HUES64 (cell line): ENCODE data around the gene RGPD5.
"Not testable (repeated sequence)": the region's sequence is repeated elsewhere in the genome, so short reads cannot be mapped to it uniquely, and the experiment has no call there.

ENCODE experiments used
- H3K27ac ChIP-seq: 2 replicates; pipeline ENCODE4 v1.7.0; 2013; ENCODE audit warnings: low read depth, low read length, inconsistent platforms
- H3K27me3 ChIP-seq: 2 replicates; pipeline ENCODE4 v1.6.1; 2013; ENCODE audit warnings: mild to moderate bottlenecking, low read length; ENCODE audit not compliant: insufficient read depth
- H3K36me3 ChIP-seq: 2 replicates; pipeline ENCODE4 v1.6.1; 2013; ENCODE audit warnings: mild to moderate bottlenecking, low read length; ENCODE audit not compliant: insufficient read depth
- H3K4me1 ChIP-seq: 2 replicates; pipeline ENCODE4 v1.6.1; 2013; ENCODE audit warnings: mild to moderate bottlenecking, low read length, moderate library complexity; ENCODE audit not compliant: insufficient read depth
- H3K4me3 ChIP-seq: 2 replicates; pipeline ENCODE4 v1.5.1; 2013; ENCODE audit warnings: mild to moderate bottlenecking, low read length, moderate library complexity
- H3K9ac ChIP-seq: 2 replicates; pipeline ENCODE4 v1.6.1; 2013; ENCODE audit warnings: mild to moderate bottlenecking, low read depth, low read length
- H3K9me3 ChIP-seq: 2 replicates; pipeline ENCODE4 v1.6.1; 2013; ENCODE audit warnings: low read depth, low read length; ENCODE audit not compliant: insufficient read depth
- WGBS: fragments of 150-250, 120-280 bp; methylation state at CpG from one replicate; pipeline ENCODE4 v1.1.7; 2013; ENCODE audit warnings: missing lambda C conversion rate; 5-methylcytosine and 5-hydroxymethylcytosine counted together

RGPD5 gene

GRCh38 chr2:109894141-109894540 lies 100.0 kb downstream of the RGPD5 start:
- H3K27ac ChIP-seq, H3K4me3 ChIP-seq, H3K27me3 ChIP-seq, H3K9ac ChIP-seq, H3K9me3 ChIP-seq, H3K4me1 ChIP-seq, H3K36me3 ChIP-seq: not testable (repeated sequence)
- no CpG with 5 or more reads among the region's 6 CpGs for WGBS

GRCh38 chr2:109895090-109895869 lies 101.2 kb downstream of the RGPD5 start:
- H3K4me1 ChIP-seq, H3K9ac ChIP-seq, H3K4me3 ChIP-seq, H3K27me3 ChIP-seq, H3K36me3 ChIP-seq, H3K27ac ChIP-seq, H3K9me3 ChIP-seq: not testable (repeated sequence)
- no CpG with 5 or more reads among the region's 3 CpGs for WGBS

GRCh38 chr2:109896212-109896611 lies 102.1 kb downstream of the RGPD5 start:
- no CpG with 5 or more reads among the region's 4 CpGs for WGBS
- H3K4me1 ChIP-seq, H3K9ac ChIP-seq, H3K4me3 ChIP-seq, H3K36me3 ChIP-seq, H3K9me3 ChIP-seq, H3K27ac ChIP-seq, H3K27me3 ChIP-seq: not testable (repeated sequence)

- H3K4me1 ChIP-seq, H3K9ac ChIP-seq, H3K36me3 ChIP-seq, H3K9me3 ChIP-seq, H3K27me3 ChIP-seq, H3K27ac ChIP-seq, H3K4me3 ChIP-seq: not testable (repeated sequence)
- WGBS: no CpG with 5 or more reads among the region's 8 CpGs
These were observed 103.8 kb downstream of the RGPD5 start for GRCh38 chr2:109897769-109898461.

- not testable (repeated sequence) for H3K27me3 ChIP-seq, H3K36me3 ChIP-seq, H3K27ac ChIP-seq, H3K4me3 ChIP-seq, H3K9me3 ChIP-seq, H3K9ac ChIP-seq, H3K4me1 ChIP-seq
- WGBS: no CpG with 5 or more reads among the region's 28 CpGs
These were observed 104.6 kb downstream of the RGPD5 start, which contains the start of gene LIMS3 for GRCh38 chr2:109898462-109899336. Gene LIMS3 (plus strand): TSS chr2:109898688. CDS start chr2:109898729, 41 bp downstream.

- WGBS: no CpG with 5 or more reads among the region's 8 CpGs
- H3K36me3 ChIP-seq, H3K9ac ChIP-seq, H3K27ac ChIP-seq, H3K9me3 ChIP-seq, H3K4me1 ChIP-seq, H3K27me3 ChIP-seq, H3K4me3 ChIP-seq: not testable (repeated sequence)
These were observed 111.7 kb downstream of the RGPD5 start for GRCh38 chr2:109905796-109906195.
